SK-N-MC (cell line): ENCODE measurements around the gene ENKUR.

Experiments
- EZH2 ChIP-seq: fragments of 200-600 bp; sonication (generic); IDR thresholded peaks from one replicate; pipeline ENCODE4 v1.6.1; 2017; ENCODE audit warnings: antibody characterized with exemption
- FOXP2 ChIP-seq: optimal IDR thresholded peaks from 2 replicates; pipeline ENCODE3; 2011; ENCODE audit warnings: mild to moderate bottlenecking, moderate library complexity; ENCODE audit not compliant: insufficient read depth; ENCODE audit errors: extremely low read length, control extremely low read depth
- POLR2AphosphoS5 ChIP-seq: IDR thresholded peaks from 2 replicates; pipeline ENCODE4 v1.6.1; 2012; ENCODE audit warnings: mild to moderate bottlenecking, low read depth, low read length, borderline replicate concordance

- no peak for TF ChIP-seq EZH2
- TF ChIP-seq POLR2AphosphoS5, result no peak
- TF ChIP-seq FOXP2, result no peak
These were observed 22.6 kb downstream of the ENKUR start for GRCh38 chr10:24993237-24993958.
